Lower leg skin (tissue), 4 donors: ENCODE data around the gene METTL15. TPM values are rescaled to one million over a fixed set of nuclear protein-coding genes. Genes with fewer than 3 reads are reported as not detected.
"Not testable (repeated sequence)": the region's sequence is repeated elsewhere in the genome, so short reads cannot be mapped to it uniquely, and the experiment has no call there.

Experiments
- DNase-seq, 2 donors: peaks; one replicate each; pipeline ENCODE4 v3.0.0-alpha.2; 2019; ENCODE audit warnings: low spot score in 2 of 2
- H3K4me3 ChIP-seq: fragments of 200-600 bp; sonication (generic); 2 replicates; pipeline ENCODE4 v1.5.1; 2017; ENCODE audit warnings: mild to moderate bottlenecking, low read depth; ENCODE audit not compliant: poor library complexity, severe bottlenecking
- POLR2A ChIP-seq, 2 donors: fragments of 450-650 bp; IDR thresholded peaks; one replicate each; pipeline ENCODE4 v1.6.1; 2016 to 2017; ENCODE audit warnings: antibody characterized with exemption in 2 of 2, mild to moderate bottlenecking in 1 of 2, moderate library complexity in 1 of 2
- WGBS, 2 donors: methylation state at CpG; one replicate each; pipeline ENCODE4 v1.1.5; 2018; 5-methylcytosine and 5-hydroxymethylcytosine counted together
- intact Hi-C: fragments of 100-400 bp; cut with DNase I; formaldehyde crosslinking; loops from one replicate; pipeline ENCODE4 v1.15.0; 2023; ENCODE audit warnings: low total_unique reads
- total RNA-seq, 4 donors: library from RNA; depleted of rRNA; stranded (reverse); fragments of >200 nt; gene quantifications; one replicate each; pipeline ENCODE4 v1.1.0, GENCODE V29; 2016
- TF ChIP-seq, protein P1 (sequence below), 3 donors: fragments of 450-650 bp; IDR thresholded peaks; one replicate each; pipeline ENCODE4 v1.5.1; 2016; ENCODE audit warnings: antibody characterized with exemption in 3 of 3, mild to moderate bottlenecking in 3 of 3, moderate library complexity in 2 of 3

The METTL15 gene
- total RNA-seq, 4 donors from 2014 or later = 5.4 to 12.9 (median 8.5) TPM

DNA sequence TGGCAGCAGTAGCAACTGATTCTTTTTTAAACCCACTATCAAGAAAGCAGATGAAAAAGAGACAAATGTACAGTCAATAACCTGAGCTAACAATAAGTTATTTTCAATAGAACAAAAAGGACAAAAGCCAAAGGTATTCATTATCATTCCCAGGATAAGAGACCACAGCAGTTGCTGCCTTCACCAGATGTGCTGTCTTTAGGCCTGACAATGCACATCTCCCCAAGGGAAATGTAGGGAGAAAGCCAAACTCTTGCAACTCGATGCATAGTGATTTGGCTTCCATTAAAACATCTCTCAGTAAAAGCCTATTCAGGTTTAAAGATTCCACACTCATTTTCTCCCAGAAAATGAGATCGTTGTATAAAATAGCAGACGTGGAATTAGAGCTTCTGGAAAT is 210.7 kb downstream of the METTL15 start:
- WGBS, 2 donors = 76% methylated on average over 3 of the region's 3 CpGs
- no peak for TF ChIP-seq POLR2A (IDR thresholded peaks at IDR 0.05)
- TF ChIP-seq, protein P1, sequence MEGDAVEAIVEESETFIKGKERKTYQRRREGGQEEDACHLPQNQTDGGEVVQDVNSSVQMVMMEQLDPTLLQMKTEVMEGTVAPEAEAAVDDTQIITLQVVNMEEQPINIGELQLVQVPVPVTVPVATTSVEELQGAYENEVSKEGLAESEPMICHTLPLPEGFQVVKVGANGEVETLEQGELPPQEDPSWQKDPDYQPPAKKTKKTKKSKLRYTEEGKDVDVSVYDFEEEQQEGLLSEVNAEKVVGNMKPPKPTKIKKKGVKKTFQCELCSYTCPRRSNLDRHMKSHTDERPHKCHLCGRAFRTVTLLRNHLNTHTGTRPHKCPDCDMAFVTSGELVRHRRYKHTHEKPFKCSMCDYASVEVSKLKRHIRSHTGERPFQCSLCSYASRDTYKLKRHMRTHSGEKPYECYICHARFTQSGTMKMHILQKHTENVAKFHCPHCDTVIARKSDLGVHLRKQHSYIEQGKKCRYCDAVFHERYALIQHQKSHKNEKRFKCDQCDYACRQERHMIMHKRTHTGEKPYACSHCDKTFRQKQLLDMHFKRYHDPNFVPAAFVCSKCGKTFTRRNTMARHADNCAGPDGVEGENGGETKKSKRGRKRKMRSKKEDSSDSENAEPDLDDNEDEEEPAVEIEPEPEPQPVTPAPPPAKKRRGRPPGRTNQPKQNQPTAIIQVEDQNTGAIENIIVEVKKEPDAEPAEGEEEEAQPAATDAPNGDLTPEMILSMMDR (IDR thresholded peaks at IDR 0.05) = no peak

GRCh38 chr11:28323621-28324020 is 215.4 kb downstream of the METTL15 start:
- no peak for TF ChIP-seq POLR2A (IDR thresholded peaks at IDR 0.05)
- TF ChIP-seq, protein P1 (IDR thresholded peaks at IDR 0.05) = no peak
- intact Hi-C loops = no loop called here
- no peak for DNase-seq
- no peak overlapping the region for H3K4me3 ChIP-seq

More for the DNA sequence above, 210.7 kb downstream of the METTL15 start:
- H3K4me3 ChIP-seq = no peak overlapping the region
- intact Hi-C loops = no loop called here
- DNase-seq = no peak

DNA sequence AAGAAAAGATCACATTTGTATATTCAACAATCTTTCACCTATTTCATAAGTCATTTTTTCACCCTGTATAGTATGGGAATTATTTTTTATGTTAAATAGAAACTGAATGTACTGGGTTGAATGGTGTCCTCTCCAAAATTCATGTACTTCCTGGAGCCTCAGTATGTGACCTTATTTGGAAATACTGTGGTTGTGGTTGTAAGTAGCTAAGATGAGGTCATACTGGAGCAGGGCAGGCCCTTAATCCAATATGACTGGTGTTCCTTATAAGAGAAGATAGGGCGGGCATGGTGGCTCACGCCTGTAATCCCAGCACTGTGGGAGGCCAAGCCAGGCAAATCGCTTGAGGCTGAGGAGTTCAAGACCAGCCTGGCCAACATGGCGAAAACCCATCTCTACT is 224.2 kb downstream of the METTL15 start:
- DNase-seq, H3K4me3 ChIP-seq, intact Hi-C loops: not testable (repeated sequence)
- 94 to 100% methylated on average over 2 to 4 of the region's 4 CpGs for WGBS, 2 donors

DNA sequence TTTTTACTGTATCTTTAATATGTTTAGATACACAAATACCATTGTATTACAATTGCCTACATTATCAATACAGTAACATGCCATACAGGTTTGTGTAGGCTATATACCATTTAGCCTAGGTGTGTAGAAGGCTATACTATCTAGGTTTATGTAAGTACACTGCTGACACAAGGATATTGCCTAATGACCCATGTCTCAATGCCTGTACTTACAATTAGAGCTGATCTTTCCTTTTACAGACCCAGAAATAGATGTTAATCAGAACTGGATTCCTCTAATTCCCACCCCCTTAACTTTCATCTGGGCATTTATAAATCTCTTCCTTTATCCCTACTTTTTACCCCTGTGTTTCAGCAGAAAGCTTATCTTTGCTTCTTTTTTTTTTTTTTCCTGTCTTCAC is 229.5 kb downstream of the METTL15 start:
- no peak for DNase-seq
- intact Hi-C loops = no loop called here
- no peak overlapping the region for H3K4me3 ChIP-seq
- no peak for TF ChIP-seq POLR2A (IDR thresholded peaks at IDR 0.05)
- TF ChIP-seq, protein P1 (IDR thresholded peaks at IDR 0.05) = no peak

DNA sequence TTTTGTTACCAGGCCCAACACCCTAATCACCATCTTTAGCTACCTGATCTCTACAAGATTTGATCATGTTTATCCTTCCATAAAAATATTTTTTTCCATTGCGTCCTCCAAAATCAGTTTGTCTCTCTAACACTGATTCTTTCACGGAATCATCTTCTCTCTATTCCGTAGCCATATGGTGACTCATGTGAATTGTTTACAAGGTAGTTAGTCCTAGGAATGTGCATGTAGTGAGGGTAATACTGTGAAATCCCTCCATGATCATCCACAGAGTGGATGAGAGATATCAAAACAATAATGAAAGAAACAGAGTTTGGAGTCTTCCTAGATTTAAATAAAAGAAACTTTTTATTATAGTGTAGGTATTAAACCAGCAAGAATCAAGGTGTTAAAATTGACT is 230.2 kb downstream of the METTL15 start:
- intact Hi-C loops = no loop called here
- WGBS, 2 donors = 90 to 98% methylated on average over 3 of the region's 3 CpGs
- no peak for TF ChIP-seq POLR2A (IDR thresholded peaks at IDR 0.05)
- TF ChIP-seq, protein P1 (IDR thresholded peaks at IDR 0.05) = no peak
- no peak overlapping the region for H3K4me3 ChIP-seq
- no peak for DNase-seq

- intact Hi-C loops = no loop called here
- WGBS, 2 donors = 91 to 95% methylated on average over 1 of the region's 1 CpG
- DNase-seq = no peak
- no peak for TF ChIP-seq POLR2A (IDR thresholded peaks at IDR 0.05)
- TF ChIP-seq, protein P1 (IDR thresholded peaks at IDR 0.05) = no peak
- H3K4me3 ChIP-seq = no peak overlapping the region
These were observed 231.3 kb downstream of the METTL15 start for GRCh38 chr11:28339488-28339887.
